ENCODE measurements around the gene SIGLEC7. TPM values are rescaled to one million over a fixed set of nuclear protein-coding genes. Genes with fewer than 3 reads are reported as not detected.

SIGLEC7 gene
- total and polyA plus RNA-seq, 2 donors from 2014 or later = 1.2 to 4.0 TPM

DNA sequence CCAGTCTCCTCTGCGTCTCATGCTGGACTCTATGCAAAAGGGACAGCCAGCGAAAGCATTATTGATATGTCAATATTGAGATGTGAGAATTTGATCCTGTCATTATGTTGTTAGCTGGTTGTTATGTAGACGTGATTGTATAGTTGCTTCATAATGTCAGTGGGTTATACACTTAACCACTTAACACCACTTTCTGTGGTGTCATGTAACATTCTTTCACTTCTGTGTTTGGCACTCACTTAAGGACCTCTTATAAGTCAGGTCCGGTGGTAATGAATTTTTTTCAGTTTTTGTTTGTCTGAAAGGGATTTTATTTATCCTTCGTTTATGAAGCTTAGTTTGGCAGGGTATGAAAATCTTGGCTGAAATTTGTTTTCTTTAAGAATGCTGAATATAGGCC is 7.1 kb upstream of the SIGLEC7 start:
- Histone ChIP-seq H3K27ac (ENCODE audit: low read depth in 2 of 2, low read length in 2 of 2) (no peak overlapping the region), H3K4me1 (ENCODE audit: control insufficient read depth in 2 of 3, insufficient read depth in 2 of 3, low read depth in 1 of 3, low read length in 3 of 3) (no peaks in the 10 kb centered on the region), H3K9me3 (ENCODE audit: control insufficient read depth in 2 of 3, insufficient read depth in 1 of 3, low read length in 3 of 3) (no peaks in the 10 kb centered on the region), H3K36me3 (ENCODE audit: control insufficient read depth in 2 of 3, insufficient read depth in 3 of 3, low read length in 3 of 3) (no peaks in the 10 kb centered on the region), H3K27me3 (ENCODE audit: control insufficient read depth, insufficient read depth, low read length) (no peaks in the 10 kb centered on the region), H3K4me3 (ENCODE audit: low read length in 3 of 3) (no peak overlapping the region), H3K9ac (ENCODE audit: low read length in 3 of 3) (no peak overlapping the region)
- intact Hi-C loops (cut with DNase I) = no loop called here
- DNase-seq (no peak), FAIRE-seq (no peak)
- TF ChIP-seq, protein P1, sequence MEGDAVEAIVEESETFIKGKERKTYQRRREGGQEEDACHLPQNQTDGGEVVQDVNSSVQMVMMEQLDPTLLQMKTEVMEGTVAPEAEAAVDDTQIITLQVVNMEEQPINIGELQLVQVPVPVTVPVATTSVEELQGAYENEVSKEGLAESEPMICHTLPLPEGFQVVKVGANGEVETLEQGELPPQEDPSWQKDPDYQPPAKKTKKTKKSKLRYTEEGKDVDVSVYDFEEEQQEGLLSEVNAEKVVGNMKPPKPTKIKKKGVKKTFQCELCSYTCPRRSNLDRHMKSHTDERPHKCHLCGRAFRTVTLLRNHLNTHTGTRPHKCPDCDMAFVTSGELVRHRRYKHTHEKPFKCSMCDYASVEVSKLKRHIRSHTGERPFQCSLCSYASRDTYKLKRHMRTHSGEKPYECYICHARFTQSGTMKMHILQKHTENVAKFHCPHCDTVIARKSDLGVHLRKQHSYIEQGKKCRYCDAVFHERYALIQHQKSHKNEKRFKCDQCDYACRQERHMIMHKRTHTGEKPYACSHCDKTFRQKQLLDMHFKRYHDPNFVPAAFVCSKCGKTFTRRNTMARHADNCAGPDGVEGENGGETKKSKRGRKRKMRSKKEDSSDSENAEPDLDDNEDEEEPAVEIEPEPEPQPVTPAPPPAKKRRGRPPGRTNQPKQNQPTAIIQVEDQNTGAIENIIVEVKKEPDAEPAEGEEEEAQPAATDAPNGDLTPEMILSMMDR (IDR thresholded peaks at IDR 0.05; ENCODE audit: borderline replicate concordance, extremely low read depth, insufficient read depth) = no peak

DNA sequence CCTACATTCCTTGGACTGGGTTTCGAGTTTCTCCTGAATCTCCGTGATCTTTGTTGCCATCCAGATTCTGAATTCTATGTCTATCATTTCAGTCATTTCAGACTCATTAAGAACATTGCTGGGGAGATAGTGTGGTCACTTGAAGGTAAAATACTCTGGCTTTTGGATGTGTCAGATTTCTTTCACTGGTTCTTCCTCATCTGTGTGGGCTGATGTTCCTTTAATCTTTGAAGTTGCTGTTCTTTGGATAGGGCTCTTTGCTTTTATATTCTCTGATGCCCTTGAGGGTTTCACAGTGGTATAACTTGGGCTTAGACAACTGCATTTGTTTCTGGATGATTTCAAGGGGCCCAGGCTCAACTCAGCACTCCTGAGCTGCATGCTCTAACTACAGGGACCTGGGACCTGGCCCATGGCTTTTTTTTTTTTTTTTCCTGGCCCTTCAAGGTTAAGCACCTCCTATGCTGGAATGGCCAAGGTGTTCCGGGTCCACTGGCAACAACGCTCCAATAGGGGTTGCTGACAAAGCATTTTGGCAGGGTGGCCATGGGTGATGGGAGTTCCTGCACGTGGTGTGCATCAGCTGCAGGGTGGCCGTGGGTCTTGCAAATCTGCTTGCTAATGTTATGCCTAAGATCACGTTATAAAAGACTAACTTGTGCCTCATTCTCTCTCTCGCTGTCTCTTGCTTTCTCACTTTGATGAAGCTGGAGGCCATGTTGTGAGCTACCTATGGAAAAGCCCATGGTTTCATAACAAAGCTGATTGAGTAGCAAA is 5.9 kb upstream of the SIGLEC7 start:
- no peaks in the 10 kb centered on the region for H3K4me1 ChIP-seq (ENCODE audit: control insufficient read depth in 2 of 3, insufficient read depth in 2 of 3, low read depth in 1 of 3, low read length in 3 of 3)
- DNase-seq (no peak), FAIRE-seq (no peak)
- H3K36me3 ChIP-seq (ENCODE audit: control insufficient read depth in 2 of 3, insufficient read depth in 3 of 3, low read length in 3 of 3) = no peaks in the 10 kb centered on the region
- no peak overlapping the region for H3K9ac ChIP-seq (ENCODE audit: low read length in 3 of 3)
- intact Hi-C loops (cut with DNase I) = no loop called here
- TF ChIP-seq, protein P1 (IDR thresholded peaks at IDR 0.05; ENCODE audit: borderline replicate concordance, extremely low read depth, insufficient read depth) = no peak
- no peak overlapping the region for H3K27ac ChIP-seq (ENCODE audit: low read depth in 2 of 2, low read length in 2 of 2)
- no peaks in the 10 kb centered on the region for H3K27me3 ChIP-seq (ENCODE audit: control insufficient read depth, insufficient read depth, low read length)
- H3K9me3 ChIP-seq (ENCODE audit: control insufficient read depth in 2 of 3, insufficient read depth in 1 of 3, low read length in 3 of 3) = no peaks in the 10 kb centered on the region
- no peak overlapping the region for H3K4me3 ChIP-seq (ENCODE audit: low read length in 3 of 3)

DNA sequence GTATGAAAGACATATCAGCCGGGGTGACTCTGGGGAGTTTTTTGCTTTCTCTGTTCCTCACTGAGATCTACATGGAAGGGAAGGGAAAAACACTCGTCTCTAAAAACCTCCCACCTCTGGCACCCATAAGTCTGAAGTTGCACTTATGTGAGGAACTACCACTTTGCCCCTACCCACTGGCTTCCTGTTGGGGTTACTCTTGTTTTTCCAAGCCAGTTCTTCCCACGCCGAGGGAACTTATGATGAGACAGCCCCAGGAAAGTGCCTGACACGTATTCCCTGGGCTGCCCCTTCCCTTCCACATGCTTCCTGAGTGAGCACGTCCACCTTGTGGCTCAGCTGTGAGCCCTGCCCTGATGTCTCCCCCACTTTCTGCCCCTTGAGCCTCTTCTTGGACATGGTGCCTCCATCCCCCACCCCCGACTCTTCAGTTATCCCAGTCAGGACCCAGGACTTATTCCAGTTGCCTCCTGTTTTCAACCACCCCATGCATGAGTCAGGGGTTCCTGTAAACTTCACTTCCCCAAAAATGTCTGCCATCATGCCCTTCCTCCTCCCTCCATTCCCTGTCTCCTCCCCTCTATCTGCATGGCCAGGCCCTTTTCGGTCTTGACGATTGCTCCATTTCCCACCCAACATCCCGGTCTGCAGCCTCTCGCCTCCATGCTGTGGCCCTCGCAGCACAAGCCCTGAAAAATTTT is 5.1 kb upstream of the SIGLEC7 start:
- Histone ChIP-seq H3K9ac (ENCODE audit: low read length in 3 of 3) (no peak overlapping the region), H3K4me1 (ENCODE audit: control insufficient read depth in 2 of 3, insufficient read depth in 2 of 3, low read depth in 1 of 3, low read length in 3 of 3) (no peaks in the 10 kb centered on the region), H3K4me3 (ENCODE audit: low read length in 3 of 3) (no peak overlapping the region), H3K36me3 (ENCODE audit: control insufficient read depth in 2 of 3, insufficient read depth in 3 of 3, low read length in 3 of 3) (no peaks in the 10 kb centered on the region), H3K27me3 (ENCODE audit: control insufficient read depth, insufficient read depth, low read length) (no peaks in the 10 kb centered on the region), H3K9me3 (ENCODE audit: control insufficient read depth in 2 of 3, insufficient read depth in 1 of 3, low read length in 3 of 3) (no peaks in the 10 kb centered on the region), H3K27ac (ENCODE audit: low read depth in 2 of 2, low read length in 2 of 2) (peak overlapping the region in 1 of 2 donors; percentile 26)
- no peak for DNase-seq
- FAIRE-seq = no peak
- intact Hi-C loops (cut with DNase I) = no loop called here
- TF ChIP-seq, protein P1 (IDR thresholded peaks at IDR 0.05; ENCODE audit: borderline replicate concordance, extremely low read depth, insufficient read depth) = no peak
